Measurements from ENCODE around the gene ANKLE2.

DNA sequence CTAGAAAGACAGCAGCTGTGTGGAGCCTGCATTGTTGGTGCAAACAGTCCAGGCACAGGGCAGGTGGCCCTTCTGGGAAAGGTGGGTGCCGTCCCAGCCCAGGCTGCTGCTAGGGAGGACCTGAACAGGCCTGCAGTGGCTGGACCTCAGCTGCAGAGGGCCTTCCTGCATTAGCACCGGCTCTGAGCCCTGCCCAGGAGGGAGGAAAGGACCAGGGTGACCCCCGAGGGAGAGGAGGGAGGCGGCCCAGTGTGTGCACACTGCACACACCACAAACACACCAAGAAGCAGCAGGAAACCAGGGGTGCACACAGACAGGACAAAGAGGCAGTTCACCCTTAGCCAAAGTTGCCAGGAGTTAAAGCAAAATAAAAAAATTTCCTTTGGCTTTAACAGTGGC lies 59.0 kb downstream of the ANKLE2 start:
- TF ChIP-seq, protein P1, sequence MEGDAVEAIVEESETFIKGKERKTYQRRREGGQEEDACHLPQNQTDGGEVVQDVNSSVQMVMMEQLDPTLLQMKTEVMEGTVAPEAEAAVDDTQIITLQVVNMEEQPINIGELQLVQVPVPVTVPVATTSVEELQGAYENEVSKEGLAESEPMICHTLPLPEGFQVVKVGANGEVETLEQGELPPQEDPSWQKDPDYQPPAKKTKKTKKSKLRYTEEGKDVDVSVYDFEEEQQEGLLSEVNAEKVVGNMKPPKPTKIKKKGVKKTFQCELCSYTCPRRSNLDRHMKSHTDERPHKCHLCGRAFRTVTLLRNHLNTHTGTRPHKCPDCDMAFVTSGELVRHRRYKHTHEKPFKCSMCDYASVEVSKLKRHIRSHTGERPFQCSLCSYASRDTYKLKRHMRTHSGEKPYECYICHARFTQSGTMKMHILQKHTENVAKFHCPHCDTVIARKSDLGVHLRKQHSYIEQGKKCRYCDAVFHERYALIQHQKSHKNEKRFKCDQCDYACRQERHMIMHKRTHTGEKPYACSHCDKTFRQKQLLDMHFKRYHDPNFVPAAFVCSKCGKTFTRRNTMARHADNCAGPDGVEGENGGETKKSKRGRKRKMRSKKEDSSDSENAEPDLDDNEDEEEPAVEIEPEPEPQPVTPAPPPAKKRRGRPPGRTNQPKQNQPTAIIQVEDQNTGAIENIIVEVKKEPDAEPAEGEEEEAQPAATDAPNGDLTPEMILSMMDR (IDR thresholded peaks at IDR 0.05; ENCODE audit: low read depth, low read length, missing input control): no peak
- no peak for TF ChIP-seq SP1 (IDR thresholded peaks at IDR 0.05)
